ENCODE measurements around the gene UFD1. TPM values are rescaled to one million over a fixed set of nuclear protein-coding genes. Genes with fewer than 3 reads are reported as not detected.
A peak's percentile ranks its signal among the peaks of the same experiment; 100 is the strongest.

UFD1 gene
- total and polyA plus RNA-seq, 9 of the 15 experiments (the other 6 are each of a cell fraction or from before 2014, with no cell fraction given): 238 to 645 (median 363) TPM

DNA sequence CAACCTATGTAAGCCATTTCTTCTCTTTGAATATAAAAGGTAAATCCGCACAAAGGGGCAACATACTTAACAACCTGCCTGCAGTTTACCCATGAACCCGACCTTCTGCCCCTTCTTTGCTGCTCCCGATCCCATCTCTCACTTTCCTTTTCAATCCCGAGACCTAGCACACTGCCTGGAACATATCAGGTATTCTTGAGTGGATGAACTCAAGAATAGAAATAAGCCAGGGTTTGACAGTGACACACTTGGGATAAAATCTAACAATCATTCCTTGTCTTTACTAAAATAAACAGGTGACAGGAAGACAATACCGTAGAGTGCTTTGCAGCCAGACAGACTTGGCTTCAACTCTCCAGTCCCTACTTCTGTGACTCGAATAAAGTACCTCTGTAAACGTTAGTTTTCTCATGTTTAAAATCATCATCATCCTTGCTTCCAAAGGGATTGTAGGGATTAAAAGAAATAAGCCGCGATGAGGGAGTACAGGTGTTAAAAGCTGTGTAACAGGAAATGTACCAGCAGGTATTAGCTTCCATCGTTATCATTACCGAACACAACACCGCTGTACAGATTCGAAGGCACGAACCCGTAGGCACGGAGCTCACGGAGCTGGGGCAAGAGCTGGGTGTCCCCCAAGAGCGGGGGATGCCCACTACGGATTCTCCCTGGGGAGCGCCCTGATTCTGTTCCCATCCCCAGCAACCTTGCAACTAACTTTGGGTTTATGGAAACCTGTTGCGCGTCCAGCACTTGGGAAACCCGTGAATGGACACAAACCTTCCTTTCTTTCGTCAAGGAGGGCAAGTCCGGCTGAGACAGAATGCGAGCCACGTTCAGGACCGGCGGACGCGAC is 720 bp downstream of the UFD1 start (continued):
- TF ChIP-seq ZBTB33 (CRISPR knock-in tag; IDR thresholded peaks at IDR 0.05) (no peak), ZBTB26 (CRISPR knock-in tag; IDR thresholded peaks at IDR 0.05) (no peak), CBFA2T3 (IDR thresholded peaks at IDR 0.05) (no peak), HMG20A (CRISPR knock-in tag; conservative IDR thresholded peaks at IDR 0.05) (no peak)
- TF ChIP-seq, protein P1, sequence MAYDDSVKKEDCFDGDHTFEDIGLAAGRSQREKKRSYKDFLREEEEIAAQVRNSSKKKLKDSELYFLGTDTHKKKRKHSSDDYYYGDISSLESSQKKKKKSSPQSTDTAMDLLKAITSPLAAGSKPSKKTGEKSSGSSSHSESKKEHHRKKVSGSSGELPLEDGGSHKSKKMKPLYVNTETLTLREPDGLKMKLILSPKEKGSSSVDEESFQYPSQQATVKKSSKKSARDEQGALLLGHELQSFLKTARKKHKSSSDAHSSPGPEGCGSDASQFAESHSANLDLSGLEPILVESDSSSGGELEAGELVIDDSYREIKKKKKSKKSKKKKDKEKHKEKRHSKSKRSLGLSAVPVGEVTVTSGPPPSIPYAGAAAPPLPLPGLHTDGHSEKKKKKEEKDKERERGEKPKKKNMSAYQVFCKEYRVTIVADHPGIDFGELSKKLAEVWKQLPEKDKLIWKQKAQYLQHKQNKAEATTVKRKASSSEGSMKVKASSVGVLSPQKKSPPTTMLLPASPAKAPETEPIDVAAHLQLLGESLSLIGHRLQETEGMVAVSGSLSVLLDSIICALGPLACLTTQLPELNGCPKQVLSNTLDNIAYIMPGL (CRISPR knock-in tag; IDR thresholded peaks at IDR 0.05): peak; percentile 18; the same call in 1 of the 2 replicates
